K562 (cell line): ENCODE data around the gene RPS23. TPM values are rescaled to one million over a fixed set of nuclear protein-coding genes. Genes with fewer than 3 reads are reported as not detected.

Experiments used
- ASH1L ChIP-seq: fragments of 450-650 bp; IDR thresholded peaks from 2 replicates; pipeline ENCODE4 v1.6.1; 2018; ENCODE audit warnings: borderline replicate concordance, mild to moderate bottlenecking, low read depth; ENCODE audit not compliant: partially characterized antibody
- ATF1 ChIP-seq, 2 experiments: fragments of 450-650 bp in 1 of 2; IDR thresholded peaks; 2 replicates each; pipeline ENCODE4 v1.6.1; 2016; ENCODE audit warnings: missing compliant biosample characterization in 1 of 2, missing genetic modification characterization in 1 of 2
- CBFA2T2 ChIP-seq: fragments of 450-650 bp; conservative IDR thresholded peaks from 2 replicates; pipeline ENCODE4 v1.6.1; 2017; ENCODE audit warnings: mild to moderate bottlenecking
- CCAR2 ChIP-seq: fragments of 200-400 bp; formaldehyde crosslinking; IDR thresholded peaks from 2 replicates; pipeline ENCODE4 v1.6.1; 2017; ENCODE audit warnings: mild to moderate bottlenecking, low read depth, low read length
- E2F3 ChIP-seq: fragments of 250-450 bp; sonication (Bioruptor Pico); IDR thresholded peaks from 2 replicates; pipeline ENCODE4 v1.4.0; 2020; ENCODE audit warnings: mild to moderate bottlenecking
- HDAC2 ChIP-seq: fragments of 450-650 bp; IDR thresholded peaks from 2 replicates; pipeline ENCODE4 v1.6.1; 2016; ENCODE audit warnings: mild to moderate bottlenecking
- HDAC8 ChIP-seq: fragments of 450-650 bp; IDR thresholded peaks from 2 replicates; pipeline ENCODE4 v1.6.1; 2016; ENCODE audit warnings: mild to moderate bottlenecking, missing genetic modification characterization, moderate library complexity, missing compliant biosample characterization
- IRF1 ChIP-seq: sonication (generic); formaldehyde crosslinking; IDR thresholded peaks from 2 replicates; pipeline ENCODE4 v1.8.0; 2022; ENCODE audit warnings: missing genetic modification reagents, mild to moderate bottlenecking, borderline replicate concordance
- NR0B1 ChIP-seq: fragments of 450-650 bp; IDR thresholded peaks from one replicate; pipeline ENCODE4 v1.6.1; 2018; ENCODE audit warnings: mild to moderate bottlenecking, moderate library complexity; ENCODE audit not compliant: partially characterized antibody
- VEZF1 ChIP-seq: fragments of 200-800 bp; sonication (Bioruptor generic); IDR thresholded peaks from 2 replicates; pipeline ENCODE4 v1.6.1; 2017; ENCODE audit warnings: missing genetic modification characterization, missing compliant biosample characterization
- ZEB2 ChIP-seq: fragments of 450-650 bp; IDR thresholded peaks from 2 replicates; pipeline ENCODE4 v1.6.1; 2016
- ZFP36 ChIP-seq: fragments of 150-350 bp; IDR thresholded peaks from 2 replicates; pipeline ENCODE4 v1.6.1; 2018; ENCODE audit warnings: low read length, low read depth; ENCODE audit not compliant: partially characterized antibody
- ZNF146 ChIP-seq: IDR thresholded peaks from one replicate; pipeline ENCODE4 v1.6.1; 2018; ENCODE audit warnings: missing compliant biosample characterization; ENCODE audit not compliant: unreplicated experiment
- ZNF184 ChIP-seq: sonication (generic); formaldehyde crosslinking; IDR thresholded peaks from 2 replicates; pipeline ENCODE4 v1.5.0; 2020; ENCODE audit warnings: missing genetic modification reagents
- ZNF232 ChIP-seq: sonication (generic); formaldehyde crosslinking; IDR thresholded peaks from 2 replicates; pipeline ENCODE4 v1.8.0; 2022; ENCODE audit warnings: mild to moderate bottlenecking, missing genetic modification reagents
- ZNF311 ChIP-seq: fragments of 250-450 bp; sonication (Bioruptor Pico); IDR thresholded peaks from 2 replicates; pipeline ENCODE4 v1.4.0; 2020; ENCODE audit warnings: mild to moderate bottlenecking, moderate library complexity
- ZNF444 ChIP-seq: fragments of 250-450 bp; sonication (Bioruptor Pico); IDR thresholded peaks from 2 replicates; pipeline ENCODE4 v1.4.0; 2020; ENCODE audit warnings: mild to moderate bottlenecking, moderate library complexity
- ZNF445 ChIP-seq: fragments of 250-450 bp; sonication (Bioruptor Pico); IDR thresholded peaks from 2 replicates; pipeline ENCODE4 v1.4.0; 2020; ENCODE audit warnings: low read depth, mild to moderate bottlenecking, moderate library complexity
- polyA plus RNA-seq, 8 experiments: library from polyadenylated mRNA; depleted of rRNA in 4 of 8; stranded (reverse) in 5 of 8; unstranded in 3 of 8; fragments of >200 nt; fragmentation: Nextera tagmentation in 2 of 8; fragmentation: Illumina TruSeq in 1 of 8; extraction: Ambion mirVana in 2 of 8; extraction: Trizol in 1 of 8; gene quantifications; 2 replicates each; pipeline versions ENCODE4 v1.2.1 to v1.2.3, GENCODE V29; 2011 to 2014; ENCODE audit warnings: inconsistent platforms in 1 of 8, missing spikeins in 1 of 8
- total RNA-seq, 7 experiments: library from RNA; depleted of rRNA in 6 of 7; stranded (reverse); fragments of >200 nt in 6 of 7; fragmentation: Illumina TruSeq in 2 of 7; extraction: Trizol in 2 of 7; gene quantifications; 2 replicates each; pipeline versions ENCODE4 v1.2.1 to v1.2.3, GENCODE V29; 2011 to 2021; ENCODE audit warnings: low replicate concordance in 1 of 7
- TF ChIP-seq, protein P1 (sequence below): fragments of 250-450 bp; sonication (Bioruptor Pico); IDR thresholded peaks from 2 replicates; pipeline ENCODE4 v1.5.0; 2020; ENCODE audit warnings: mild to moderate bottlenecking
- TF ChIP-seq, protein P2 (sequence below), 2 experiments: fragments of 450-650 bp in 1 of 2; sonication (generic) in 1 of 2; formaldehyde crosslinking; conservative IDR thresholded peaks; 2 replicates each; pipeline versions ENCODE4 v1.4.0 to v1.8.1; 2020 to 2022; ENCODE audit warnings: mild to moderate bottlenecking in 1 of 2, missing genetic modification reagents in 1 of 2
- TF ChIP-seq, protein P3 (sequence below): sonication (generic); formaldehyde crosslinking; IDR thresholded peaks from 2 replicates; pipeline ENCODE4 v1.8.0; 2023; ENCODE audit warnings: mild to moderate bottlenecking, missing genetic modification reagents

Gene RPS23
- total and polyA plus RNA-seq, 9 of the 15 experiments (the other 6 are each of a cell fraction or from before 2014, with no cell fraction given) = 3,252 to 10,689 (median 6,302) TPM

GRCh38 chr5:82274343-82275211 is 3.6 kb downstream of the RPS23 start (continued):
- TF ChIP-seq ZFP36 = no peak
- TF ChIP-seq IRF1 (CRISPR knock-in tag) = no peak
- TF ChIP-seq, protein P1, sequence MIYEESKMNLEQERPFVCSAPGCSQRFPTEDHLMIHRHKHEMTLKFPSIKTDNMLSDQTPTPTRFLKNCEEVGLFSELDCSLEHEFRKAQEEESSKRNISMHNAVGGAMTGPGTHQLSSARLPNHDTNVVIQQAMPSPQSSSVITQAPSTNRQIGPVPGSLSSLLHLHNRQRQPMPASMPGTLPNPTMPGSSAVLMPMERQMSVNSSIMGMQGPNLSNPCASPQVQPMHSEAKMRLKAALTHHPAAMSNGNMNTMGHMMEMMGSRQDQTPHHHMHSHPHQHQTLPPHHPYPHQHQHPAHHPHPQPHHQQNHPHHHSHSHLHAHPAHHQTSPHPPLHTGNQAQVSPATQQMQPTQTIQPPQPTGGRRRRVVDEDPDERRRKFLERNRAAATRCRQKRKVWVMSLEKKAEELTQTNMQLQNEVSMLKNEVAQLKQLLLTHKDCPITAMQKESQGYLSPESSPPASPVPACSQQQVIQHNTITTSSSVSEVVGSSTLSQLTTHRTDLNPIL = no peak
- no peak for TF ChIP-seq VEZF1 (CRISPR knock-in tag)
- TF ChIP-seq HDAC2 = no peak
- no peak for TF ChIP-seq E2F3 (CRISPR knock-in tag)
- TF ChIP-seq ZNF445 (CRISPR knock-in tag) = 0 out of 2 replicates have a peak, but pooled peaks have one; percentile 9
- TF ChIP-seq, protein P2, sequence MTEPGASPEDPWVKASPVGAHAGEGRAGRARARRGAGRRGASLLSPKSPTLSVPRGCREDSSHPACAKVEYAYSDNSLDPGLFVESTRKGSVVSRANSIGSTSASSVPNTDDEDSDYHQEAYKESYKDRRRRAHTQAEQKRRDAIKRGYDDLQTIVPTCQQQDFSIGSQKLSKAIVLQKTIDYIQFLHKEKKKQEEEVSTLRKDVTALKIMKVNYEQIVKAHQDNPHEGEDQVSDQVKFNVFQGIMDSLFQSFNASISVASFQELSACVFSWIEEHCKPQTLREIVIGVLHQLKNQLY (CRISPR knock-in tag; conservative IDR thresholded peaks at IDR 0.05) = no peak
- TF ChIP-seq ZNF444 (CRISPR knock-in tag) = no peak
- no peak for TF ChIP-seq ATF1 (CRISPR knock-in tag; IDR thresholded peaks at IDR 0.05)
- no peak for TF ChIP-seq ATF1 (tag; IDR thresholded peaks at IDR 0.05)
- TF ChIP-seq, protein P3, sequence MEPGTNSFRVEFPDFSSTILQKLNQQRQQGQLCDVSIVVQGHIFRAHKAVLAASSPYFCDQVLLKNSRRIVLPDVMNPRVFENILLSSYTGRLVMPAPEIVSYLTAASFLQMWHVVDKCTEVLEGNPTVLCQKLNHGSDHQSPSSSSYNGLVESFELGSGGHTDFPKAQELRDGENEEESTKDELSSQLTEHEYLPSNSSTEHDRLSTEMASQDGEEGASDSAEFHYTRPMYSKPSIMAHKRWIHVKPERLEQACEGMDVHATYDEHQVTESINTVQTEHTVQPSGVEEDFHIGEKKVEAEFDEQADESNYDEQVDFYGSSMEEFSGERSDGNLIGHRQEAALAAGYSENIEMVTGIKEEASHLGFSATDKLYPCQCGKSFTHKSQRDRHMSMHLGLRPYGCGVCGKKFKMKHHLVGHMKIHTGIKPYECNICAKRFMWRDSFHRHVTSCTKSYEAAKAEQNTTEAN (CRISPR knock-in tag) = no peak
- TF ChIP-seq ZNF232 (CRISPR knock-in tag) = no peak
- no peak for TF ChIP-seq ZNF146 (CRISPR knock-in tag)
- no peak for TF ChIP-seq ZEB2
- TF ChIP-seq NR0B1 = no peak
- TF ChIP-seq CCAR2 = no peak
- TF ChIP-seq ZNF311 = no peak
- TF ChIP-seq ZNF184 (CRISPR knock-in tag) = no peak
- no peak for TF ChIP-seq HDAC8 (tag)
- TF ChIP-seq ASH1L = no peak
- TF ChIP-seq CBFA2T2 = no peak
